NCI-H345 treated with DMSO at 0.1 percent for 48 hours (cell line): ENCODE results near the gene OGDH.
"Not testable (repeated sequence)": the region's sequence is repeated elsewhere in the genome, so short reads cannot be mapped to it uniquely, and the experiment has no call there.

Experiments
- DNase-seq: peaks from one replicate; lab custom pipeline; 2025; ENCODE audit not compliant: unreplicated experiment; lab: John Stamatoyannopoulos, UW

The OGDH gene

GRCh38 chr7:44580945-44581878 is 25.2 kb upstream of the OGDH start:
- DNase-seq = no peak

- DNase-seq = peak; percentile 99
These were observed 24.4 kb upstream of the OGDH start, which contains the start of gene TMED4 for GRCh38 chr7:44581879-44582603. TSS of gene TMED4 (minus strand) at chr7:44582231. CDS start at chr7:44582206, 25 bp downstream.

GRCh38 chr7:44583146-44583865 is 23.1 kb upstream of the OGDH start:
- no peak for DNase-seq

- DNase-seq = peak; percentile 36
These were observed 18.4 kb upstream of the OGDH start for GRCh38 chr7:44587843-44588711.

- DNase-seq = no peak
These were observed 15.5 kb upstream of the OGDH start for GRCh38 chr7:44590910-44591309.

GRCh38 chr7:44595934-44596635 is 10.3 kb upstream of the OGDH start:
- DNase-seq = no peak

- not testable (repeated sequence) for DNase-seq
These were observed 9.2 kb upstream of the OGDH start for GRCh38 chr7:44597181-44597580.

GRCh38 chr7:44599222-44599621 is 7.2 kb upstream of the OGDH start:
- no peak for DNase-seq

GRCh38 chr7:44602576-44602910 is 3.9 kb upstream of the OGDH start:
- DNase-seq = no peak

- no peak for DNase-seq
These were observed 3.2 kb upstream of the OGDH start for GRCh38 chr7:44603193-44603592.

- no peak for DNase-seq
These were observed 1.5 kb upstream of the OGDH start for GRCh38 chr7:44604941-44605340.

- no peak for DNase-seq
These were observed 978 bp downstream of the OGDH start for GRCh38 chr7:44607141-44608068.

GRCh38 chr7:44608916-44609648 is 2.7 kb downstream of the OGDH start:
- DNase-seq = no peak

- no peak for DNase-seq
These were observed 3.4 kb downstream of the OGDH start for GRCh38 chr7:44609829-44610228.

- DNase-seq = no peak
These were observed 8.8 kb downstream of the OGDH start for GRCh38 chr7:44615149-44615611.

- no peak for DNase-seq
These were observed 9.4 kb downstream of the OGDH start for GRCh38 chr7:44615793-44616192.

GRCh38 chr7:44616545-44616944 is 10.1 kb downstream of the OGDH start:
- no peak for DNase-seq
